GOT3 (cell line): ENCODE data around the gene PDE6H.

ENCODE experiments used
- DNase-seq: peaks from one replicate; lab custom pipeline; 2025; ENCODE audit warnings: mixed read lengths; lab: John Stamatoyannopoulos, UW

Gene PDE6H

GRCh38 chr12:14975457-14975856 lies 2.6 kb downstream of the PDE6H start:
- no peak for DNase-seq

- DNase-seq: no peak
Observed at GRCh38 chr12:14976658-14977057, 3.8 kb downstream of the PDE6H start.

- no peak for DNase-seq
Observed at GRCh38 chr12:14979468-14979867, 6.6 kb downstream of the PDE6H start.

- no peak for DNase-seq
Observed at GRCh38 chr12:14981049-14981448, 8.2 kb downstream of the PDE6H start.

GRCh38 chr12:14982562-14982961 lies 9.7 kb downstream of the PDE6H start:
- DNase-seq: no peak

- DNase-seq: no peak
Observed at GRCh38 chr12:14982991-14983390, 10.1 kb downstream of the PDE6H start.

GRCh38 chr12:14984036-14984435 lies 11.2 kb downstream of the PDE6H start:
- no peak for DNase-seq

GRCh38 chr12:14984766-14985285 lies 12.0 kb downstream of the PDE6H start:
- no peak for DNase-seq

GRCh38 chr12:14986449-14986848 lies 13.6 kb downstream of the PDE6H start:
- DNase-seq: no peak

GRCh38 chr12:14988035-14988434 lies 15.2 kb downstream of the PDE6H start:
- DNase-seq: no peak

GRCh38 chr12:14989790-14990189 lies 16.9 kb downstream of the PDE6H start:
- DNase-seq: no peak

- no peak for DNase-seq
Observed at GRCh38 chr12:14991069-14991468, 18.2 kb downstream of the PDE6H start.

GRCh38 chr12:14992673-14993072 lies 19.8 kb downstream of the PDE6H start:
- DNase-seq: no peak

GRCh38 chr12:14993117-14993516 lies 20.3 kb downstream of the PDE6H start:
- DNase-seq: no peak

- no peak for DNase-seq
Observed at GRCh38 chr12:14993537-14994266, 20.9 kb downstream of the PDE6H start.

GRCh38 chr12:14994610-14995009 lies 21.8 kb downstream of the PDE6H start:
- no peak for DNase-seq

- no peak for DNase-seq
Observed at GRCh38 chr12:14995583-14996425, 23.0 kb downstream of the PDE6H start.

- no peak for DNase-seq
Observed at GRCh38 chr12:14997998-14998397, 25.2 kb downstream of the PDE6H start.

GRCh38 chr12:14999021-14999694 lies 26.3 kb downstream of the PDE6H start:
- DNase-seq: no peak

GRCh38 chr12:14999695-15000365 lies 27.0 kb downstream of the PDE6H start:
- DNase-seq: no peak

- DNase-seq: no peak
Observed at GRCh38 chr12:15000575-15000974, 27.7 kb downstream of the PDE6H start.
